Activated CD8-positive, alpha-beta T cell treated with anti-CD3 and anti-CD28 coated beads, Interleukin-2, amount 10 ng/mL, durations not matched to agents 7 days and 5 days (primary cell): ENCODE measurements around the gene ZFP91. TPM values are rescaled to one million over a fixed set of nuclear protein-coding genes. Genes with fewer than 3 reads are reported as not detected.

Source experiments
- ATAC-seq: fragments of 150-1000 bp; cut with Tn5 transposase; one replicate; pipeline ENCODE4 v1.10.0; 2021; ENCODE audit warnings: moderate library complexity
- CTCF ChIA-PET: fragments of 350-600 bp; sonication (Branson Sonifier 250); formaldehyde crosslinking; loops from one replicate; lab custom pipeline; 2021; ENCODE audit warnings: antibody characterized with exemption; lab: Charles Lee
- POLR2A ChIA-PET: fragments of 350-600 bp; sonication (Branson Sonifier 250); formaldehyde crosslinking; loops from one replicate; lab custom pipeline; 2021; ENCODE audit warnings: antibody characterized with exemption; lab: Charles Lee
- DNase-seq: peaks from one replicate; pipeline ENCODE4 v3.0.0-alpha.2; 2020
- H3K27ac Mint-ChIP-seq: one replicate; pipeline ENCODE4 v1.8.0; 2021; ENCODE audit warnings: mild to moderate bottlenecking, mixed read lengths
- H3K27me3 Mint-ChIP-seq: one replicate; pipeline ENCODE4 v1.8.0; 2021; ENCODE audit warnings: low read depth, mixed read lengths
- H3K36me3 Mint-ChIP-seq: one replicate; pipeline ENCODE4 v1.8.0; 2021; ENCODE audit warnings: low read depth, mixed read lengths
- H3K4me1 Mint-ChIP-seq: one replicate; pipeline ENCODE4 v1.8.0; 2021; ENCODE audit warnings: low read depth, mixed read lengths
- H3K4me3 Mint-ChIP-seq: one replicate; pipeline ENCODE4 v1.8.0; 2021; ENCODE audit warnings: mild to moderate bottlenecking, mixed read lengths
- H3K9me3 Mint-ChIP-seq: one replicate; pipeline ENCODE4 v1.8.0; 2022; ENCODE audit warnings: mixed read lengths; ENCODE audit not compliant: insufficient read depth
- total RNA-seq, 2 experiments: library from RNA; stranded (reverse); gene quantifications; one replicate each; pipeline ENCODE4 v1.2.3, GENCODE V29; 2021

Gene ZFP91
- total RNA-seq, 2 experiments from 2014 or later, result 59.9 to 60.1 TPM

DNA sequence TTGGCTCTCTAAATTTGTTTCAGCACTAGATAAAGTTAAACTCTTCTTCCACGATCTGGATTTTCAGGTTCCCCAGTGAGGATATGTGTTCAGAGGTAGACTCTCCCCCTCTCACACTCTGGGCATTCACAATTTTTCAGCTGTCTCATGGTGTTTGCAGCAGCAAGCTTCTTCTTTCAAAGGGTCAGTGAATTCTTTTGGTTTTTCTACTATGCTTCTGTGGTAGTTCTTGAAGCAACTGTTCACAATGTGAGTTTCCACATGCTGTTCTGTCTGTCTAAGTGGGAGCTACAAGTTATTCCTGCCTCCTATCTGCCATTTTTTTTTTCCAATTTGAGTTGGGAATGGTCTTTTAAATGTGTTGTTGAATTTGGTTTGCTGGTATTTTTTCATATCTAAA lies 69.0 kb downstream of the ZFP91 start:
- peaks cover 3% of the 10 kb centered on the region for H3K36me3 Mint-ChIP-seq
- H3K9me3 Mint-ChIP-seq, result peaks cover 6% of the 10 kb centered on the region
- H3K4me3 Mint-ChIP-seq, result no peak overlapping the region
- POLR2A ChIA-PET, result no interaction called here
- H3K27ac Mint-ChIP-seq, result no peak overlapping the region
- DNase-seq, result no peak
- ATAC-seq, result no peak
- CTCF ChIA-PET, result interaction anchor here (0.7 to 1.8 kb wide), 6 partner anchors 11 to 511 kb away, joined by 3 to 5 read pairs (median 3); no protein-coding TSS in a partner anchor
- no peaks in the 10 kb centered on the region for H3K27me3 Mint-ChIP-seq
- H3K4me1 Mint-ChIP-seq, result peaks cover 5% of the 10 kb centered on the region

GRCh38 chr11:58649623-58650022 lies 70.8 kb downstream of the ZFP91 start:
- no peak for DNase-seq
- no peak for ATAC-seq
- H3K27ac Mint-ChIP-seq, result no peak overlapping the region
- no peak overlapping the region for H3K4me3 Mint-ChIP-seq
- peaks cover 10% of the 10 kb centered on the region for H3K4me1 Mint-ChIP-seq
- peaks cover 3% of the 10 kb centered on the region for H3K36me3 Mint-ChIP-seq
- CTCF ChIA-PET, result interaction anchor here (1.2 kb wide), 1 partner anchor 139 kb away, joined by 6 read pairs; no protein-coding TSS in a partner anchor
- H3K9me3 Mint-ChIP-seq, result peaks cover 6% of the 10 kb centered on the region
- H3K27me3 Mint-ChIP-seq, result no peaks in the 10 kb centered on the region
- POLR2A ChIA-PET, result interaction anchor here (0.6 kb wide), 1 partner anchor 13 kb away, joined by 3 read pairs; no protein-coding TSS in a partner anchor

DNA sequence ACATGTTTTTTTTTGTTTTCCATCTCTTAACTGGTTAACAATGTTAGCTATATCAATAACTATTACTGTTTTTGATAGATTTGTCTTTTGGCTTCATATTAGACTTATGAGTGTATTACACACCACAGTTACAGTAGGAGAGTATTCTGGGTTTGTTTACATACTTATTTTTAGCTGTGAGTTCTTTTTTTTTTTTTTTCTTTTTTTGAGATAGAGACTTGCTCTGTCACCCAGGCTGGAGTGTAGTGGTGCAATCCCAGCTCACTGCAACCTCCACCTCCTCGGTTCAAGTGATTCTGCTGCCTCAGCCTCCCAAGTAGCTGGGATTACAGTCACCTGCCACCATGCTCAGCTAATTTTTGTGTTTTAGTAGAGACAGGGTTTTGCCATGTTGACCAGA lies 71.6 kb downstream of the ZFP91 start:
- Mint-ChIP-seq H3K27ac (no peak overlapping the region), H3K4me1 (peaks cover 10% of the 10 kb centered on the region), H3K27me3 (no peaks in the 10 kb centered on the region), H3K36me3 (peaks cover 3% of the 10 kb centered on the region), H3K9me3 (peaks cover 6% of the 10 kb centered on the region), H3K4me3 (no peak overlapping the region)
- ChIA-PET CTCF (interaction anchor here (0.8 to 1.2 kb wide), 3 partner anchors 36 to 138 kb away, joined by 3 to 6 read pairs (median 5); no protein-coding TSS in a partner anchor), POLR2A (no interaction called here)
- ATAC-seq (no peak), DNase-seq (no peak)

GRCh38 chr11:58652726-58653280 lies 73.9 kb downstream of the ZFP91 start:
- ChIA-PET CTCF (interaction anchor here (0.9 to 2.3 kb wide), 12 partner anchors 12 to 508 kb away, joined by 3 to 14 read pairs (median 4); no protein-coding TSS in a partner anchor), POLR2A (interaction anchor here (0.6 to 0.9 kb wide), 2 partner anchors 135 to 273 kb away, joined by 3 read pairs; no protein-coding TSS in a partner anchor)

GRCh38 chr11:58654079-58654907 lies 75.4 kb downstream of the ZFP91 start:
- Mint-ChIP-seq H3K27ac (no peak overlapping the region), H3K4me1 (peaks cover 5% of the 10 kb centered on the region), H3K9me3 (no peaks in the 10 kb centered on the region), H3K27me3 (no peaks in the 10 kb centered on the region), H3K36me3 (no peaks in the 10 kb centered on the region), H3K4me3 (no peak overlapping the region)
- ATAC-seq, result peak; percentile 100
- CTCF ChIA-PET, result interaction anchor here (0.9 to 2.7 kb wide), 12 partner anchors 9 to 504 kb away, joined by 3 to 12 read pairs (median 6); no protein-coding TSS in a partner anchor
- DNase-seq, result peak; percentile 81
- POLR2A ChIA-PET, result interaction anchor here (1.1 kb wide), 1 partner anchor 77 kb away, joined by 3 read pairs; no protein-coding TSS in a partner anchor

More at GRCh38 chr11:58652726-58653280, 73.9 kb downstream of the ZFP91 start:
- ATAC-seq, result no peak
- Mint-ChIP-seq H3K4me3 (no peak overlapping the region), H3K36me3 (no peaks in the 10 kb centered on the region), H3K4me1 (peaks cover 5% of the 10 kb centered on the region), H3K27me3 (no peaks in the 10 kb centered on the region), H3K9me3 (peaks cover 6% of the 10 kb centered on the region), H3K27ac (no peak overlapping the region)
- no peak for DNase-seq

DNA sequence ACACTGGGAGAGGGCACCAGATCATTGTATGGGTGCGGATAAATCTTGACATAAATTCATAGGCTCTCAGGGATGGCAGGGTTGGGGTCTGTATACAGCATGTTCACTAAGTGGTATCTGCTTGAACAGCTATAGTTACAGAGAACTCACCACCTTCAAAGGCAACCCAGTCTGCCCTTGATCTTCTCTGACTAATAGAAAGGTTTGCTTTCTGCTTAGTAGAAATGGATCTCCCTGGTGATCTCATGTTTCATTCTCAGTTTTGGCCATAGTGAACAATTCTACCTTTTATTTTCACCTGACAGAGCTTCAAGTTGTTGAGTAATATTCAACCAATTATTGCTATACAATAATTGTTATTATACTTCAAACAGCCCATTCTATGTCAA lies 76.0 kb downstream of the ZFP91 start:
- no peaks in the 10 kb centered on the region for H3K9me3 Mint-ChIP-seq
- ChIA-PET CTCF (interaction anchor here (0.9 to 2.7 kb wide), 12 partner anchors 9 to 503 kb away, joined by 3 to 12 read pairs (median 6); no protein-coding TSS in a partner anchor), POLR2A (interaction anchor here (1.1 kb wide), 1 partner anchor 77 kb away, joined by 3 read pairs; no protein-coding TSS in a partner anchor)
- no peaks in the 10 kb centered on the region for H3K27me3 Mint-ChIP-seq
- no peak overlapping the region for H3K27ac Mint-ChIP-seq
- H3K4me3 Mint-ChIP-seq, result no peak overlapping the region
- no peaks in the 10 kb centered on the region for H3K36me3 Mint-ChIP-seq
- H3K4me1 Mint-ChIP-seq, result peaks cover 5% of the 10 kb centered on the region
- ATAC-seq (no peak), DNase-seq (no peak)

DNA sequence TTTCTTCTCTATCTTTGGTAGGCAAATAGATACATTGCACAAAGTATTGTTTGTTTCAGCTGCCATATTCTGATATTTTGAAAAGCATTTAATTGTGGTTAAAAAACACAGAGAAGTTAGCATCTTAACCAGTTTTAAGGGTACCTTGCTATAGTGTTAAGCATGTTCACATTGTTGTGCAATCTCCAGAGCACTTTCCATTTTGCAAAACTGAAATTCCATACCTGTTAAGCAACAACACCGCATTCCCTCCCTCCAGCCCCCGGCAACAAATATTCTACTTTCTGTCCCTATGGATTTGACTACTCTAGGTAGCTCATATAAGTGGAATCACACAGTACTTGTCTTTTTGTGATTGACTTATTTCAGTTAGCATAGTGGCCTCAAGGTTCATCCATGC lies 77.5 kb downstream of the ZFP91 start:
- CTCF ChIA-PET, result interaction anchor here (2.7 kb wide), 1 partner anchor 16 kb away, joined by 8 read pairs; no protein-coding TSS in a partner anchor
- H3K4me3 Mint-ChIP-seq, result no peak overlapping the region
- H3K4me1 Mint-ChIP-seq, result peaks cover 5% of the 10 kb centered on the region
- no peak for DNase-seq
- no peak for ATAC-seq
- no peaks in the 10 kb centered on the region for H3K9me3 Mint-ChIP-seq
- POLR2A ChIA-PET, result no interaction called here
- no peak overlapping the region for H3K27ac Mint-ChIP-seq
- no peaks in the 10 kb centered on the region for H3K36me3 Mint-ChIP-seq
- H3K27me3 Mint-ChIP-seq, result no peaks in the 10 kb centered on the region

- DNase-seq, result no peak
- ATAC-seq, result no peak
- Mint-ChIP-seq H3K27ac (no peak overlapping the region), H3K4me1 (peaks cover 5% of the 10 kb centered on the region), H3K4me3 (no peak overlapping the region), H3K9me3 (no peaks in the 10 kb centered on the region), H3K27me3 (no peaks in the 10 kb centered on the region), H3K36me3 (no peaks in the 10 kb centered on the region)
- CTCF ChIA-PET, result interaction anchor here (0.5 kb wide), 1 partner anchor 1687 kb away, joined by 3 read pairs; no protein-coding TSS in a partner anchor
- POLR2A ChIA-PET, result no interaction called here
Observed at GRCh38 chr11:58658623-58659022, 79.8 kb downstream of the ZFP91 start.

DNA sequence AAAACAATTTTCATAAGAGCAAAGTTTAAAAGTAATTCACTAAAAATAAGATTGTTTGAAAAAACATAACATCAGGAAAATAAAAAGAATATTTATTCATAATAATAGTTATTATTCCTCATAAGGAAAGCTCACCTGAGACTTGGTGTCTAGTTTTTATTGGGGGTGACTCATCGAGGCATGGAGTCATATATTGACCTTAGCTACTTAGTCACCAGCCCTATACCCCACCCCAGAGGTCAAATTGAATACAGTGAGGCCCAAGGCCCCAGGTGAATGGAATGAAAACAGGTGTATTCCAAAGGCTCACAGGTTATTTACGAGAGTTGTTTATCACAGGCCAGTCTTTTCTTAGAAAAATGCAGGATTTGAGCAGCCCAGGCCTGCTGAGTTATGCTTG lies 80.5 kb downstream of the ZFP91 start:
- Mint-ChIP-seq H3K27me3 (no peaks in the 10 kb centered on the region), H3K27ac (no peak overlapping the region), H3K4me1 (peaks cover 1% of the 10 kb centered on the region), H3K9me3 (no peaks in the 10 kb centered on the region), H3K36me3 (no peaks in the 10 kb centered on the region), H3K4me3 (no peak overlapping the region)
- ChIA-PET POLR2A (no interaction called here), CTCF (no interaction called here)
- no peak for DNase-seq
- ATAC-seq, result no peak

DNA sequence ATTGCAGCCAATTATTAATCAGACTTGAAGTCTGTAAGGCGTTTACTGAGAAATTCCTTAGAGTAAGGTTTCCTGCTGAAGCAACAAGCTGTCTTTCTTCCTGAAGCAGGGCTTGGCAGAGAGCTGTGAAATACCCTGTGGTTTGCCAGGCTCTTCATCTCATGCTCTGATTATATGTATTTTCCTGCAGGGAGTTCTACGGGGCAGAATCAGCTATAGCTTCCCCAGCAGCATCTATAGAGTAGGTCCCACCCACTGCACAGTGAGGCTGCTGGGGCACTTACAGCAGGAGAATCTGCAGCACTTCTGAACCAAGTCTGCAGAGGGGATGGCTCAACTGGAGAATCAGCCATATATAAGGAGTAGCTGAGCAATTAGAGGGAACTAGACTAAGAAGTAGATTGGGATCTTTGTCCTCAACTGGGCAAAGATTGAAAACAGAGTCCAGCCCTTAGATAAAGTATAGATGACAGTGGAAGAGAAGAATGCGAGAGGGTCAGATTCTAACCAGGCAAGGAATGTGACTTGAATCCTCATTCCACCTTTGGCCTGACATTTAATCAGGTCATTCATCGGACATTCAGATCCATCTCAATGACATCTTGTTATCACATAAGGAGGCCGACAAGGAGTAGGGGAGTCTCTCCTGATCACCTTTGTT lies 81.2 kb downstream of the ZFP91 start:
- no peaks in the 10 kb centered on the region for H3K36me3 Mint-ChIP-seq
- ChIA-PET CTCF (interaction anchor here (0.7 to 1.1 kb wide), 2 partner anchors 13 kb away, joined by 3 read pairs; no protein-coding TSS in a partner anchor), POLR2A (no interaction called here)
- H3K4me3 Mint-ChIP-seq, result no peak overlapping the region
- ATAC-seq (no peak), DNase-seq (no peak)
- no peaks in the 10 kb centered on the region for H3K27me3 Mint-ChIP-seq
- H3K4me1 Mint-ChIP-seq, result no peaks in the 10 kb centered on the region
- no peaks in the 10 kb centered on the region for H3K9me3 Mint-ChIP-seq
- no peak overlapping the region for H3K27ac Mint-ChIP-seq
